PC-9 (cell line): Measurements from ENCODE around the gene HLA-B. TPM values are rescaled to one million over a fixed set of nuclear protein-coding genes. Genes with fewer than 3 reads are reported as not detected.
"Not testable (repeated sequence)": the region's sequence is repeated elsewhere in the genome, so short reads cannot be mapped to it uniquely, and the experiment has no call there.

Source experiments
- BruUV-seq: library from RNA; stranded (reverse); fragments of 400-500 nt; replicated peaks from 2 replicates; lab custom pipeline; 2021; lab: Mats Ljungman, UMichigan
- CTCF ChIA-PET: fragments of 300-600 bp; sonication (Branson Sonifier 250); formaldehyde crosslinking; loops from one replicate; lab custom pipeline; 2022; ENCODE audit warnings: antibody characterized with exemption; lab: Charles Lee
- POLR2A ChIA-PET: fragments of 300-600 bp; sonication (Branson Sonifier 250); formaldehyde crosslinking; loops from one replicate; lab custom pipeline; 2022; ENCODE audit warnings: antibody characterized with exemption; ENCODE audit not compliant: unreplicated experiment; lab: Charles Lee
- DNase-seq, 2 experiments: peaks; one replicate each; pipeline versions ENCODE4 v3.0.0 to v3.0.0-alpha.2; 2015 to 2022; ENCODE audit warnings: mixed read lengths in 1 of 2
- H2AFZ ChIP-seq: fragments of 200-600 bp; sonication (generic); 2 replicates; pipeline ENCODE4 v1.8.1; 2017; ENCODE audit warnings: antibody characterized with exemption
- H3F3A ChIP-seq: fragments of 200-600 bp; sonication (generic); 2 replicates; pipeline ENCODE4 v1.8.1; 2017; ENCODE audit warnings: antibody characterized with exemption, mild to moderate bottlenecking, low read depth; ENCODE audit not compliant: insufficient read depth
- H3K27ac ChIP-seq: fragments of 200-600 bp; sonication (generic); 2 replicates; pipeline ENCODE4 v1.6.1; 2016; ENCODE audit warnings: mixed run types
- H3K27me3 ChIP-seq: fragments of 200-600 bp; sonication (generic); 2 replicates; pipeline ENCODE4 v1.6.1; 2016; ENCODE audit warnings: low read depth, mixed run types; ENCODE audit not compliant: insufficient read depth
- H3K36me3 ChIP-seq: fragments of 200-600 bp; sonication (generic); 2 replicates; pipeline ENCODE4 v1.6.1; 2016; ENCODE audit warnings: low read depth, mixed run types
- H3K4me1 ChIP-seq: fragments of 200-600 bp; sonication (generic); replicated peaks from 2 replicates; pipeline ENCODE4 v1.6.1; 2016; ENCODE audit warnings: mixed run types; ENCODE audit not compliant: insufficient read depth
- H3K4me2 ChIP-seq: fragments of 200-600 bp; sonication (generic); 2 replicates; pipeline ENCODE4 v1.6.1; 2017; ENCODE audit warnings: mixed run types
- H3K4me3 ChIP-seq: fragments of 200-600 bp; sonication (generic); 2 replicates; pipeline ENCODE4 v1.6.1; 2016; ENCODE audit warnings: mixed run types
- H3K79me2 ChIP-seq: fragments of 200-600 bp; sonication (generic); 2 replicates; pipeline ENCODE4 v1.6.1; 2017; ENCODE audit warnings: low read depth, mixed run types
- H3K9me2 ChIP-seq: fragments of 200-600 bp; sonication (generic); 2 replicates; pipeline ENCODE4 v1.8.1; 2017; ENCODE audit warnings: mild to moderate bottlenecking; ENCODE audit not compliant: insufficient read depth
- H3K9me3 ChIP-seq: fragments of 200-600 bp; sonication (generic); 2 replicates; pipeline ENCODE4 v1.8.1; 2016; ENCODE audit warnings: low read depth; ENCODE audit not compliant: insufficient read depth
- H4K20me1 ChIP-seq: fragments of 200-600 bp; sonication (generic); 2 replicates; pipeline ENCODE4 v1.8.1; 2017; ENCODE audit not compliant: insufficient read depth
- CTCF ChIP-seq: fragments of 200-600 bp; sonication (generic); conservative IDR thresholded peaks from 2 replicates; pipeline ENCODE4 v1.6.1; 2017; ENCODE audit warnings: mixed run types, antibody characterized with exemption, mild to moderate bottlenecking, moderate library complexity
- EZH2 ChIP-seq: fragments of 200-600 bp; sonication (generic); IDR thresholded peaks from 2 replicates; pipeline ENCODE4 v1.8.0; 2017; ENCODE audit warnings: antibody characterized with exemption, low read depth
- intact Hi-C: fragments of 100-400 bp; cut with micrococcal nuclease; formaldehyde crosslinking; loops from one replicate; pipeline ENCODE4 v1.10.0; 2022; ENCODE audit not compliant: unreplicated experiment
- total RNA-seq: library from RNA; stranded (reverse); gene quantifications from 2 replicates; pipeline ENCODE4 v1.2.3, GENCODE V29; 2021

HLA-B gene
- total RNA-seq, 1 experiment from 2014 or later = 137 TPM

- CTCF ChIA-PET = interaction anchor here (0.6 kb wide), 1 partner anchor 120 kb away, joined by 4 read pairs; no protein-coding TSS in a partner anchor
- H2AFZ ChIP-seq = no peak overlapping the region
- H3K4me2 ChIP-seq = no peak overlapping the region
- peaks cover 2% of the 10 kb centered on the region; the same call in 1 of the 2 replicates for H3K4me1 ChIP-seq
- no peaks in the 10 kb centered on the region for H3K27me3 ChIP-seq
- TF ChIP-seq EZH2 (no peak), CTCF (no peak)
- POLR2A ChIA-PET = no interaction called here
- intact Hi-C loops = no loop called here
- no peaks in the 10 kb centered on the region for H3K79me2 ChIP-seq
- no peaks in the 10 kb centered on the region for H3K9me3 ChIP-seq
- BruUV-seq = no TSS peak
- no peak overlapping the region for H3K4me3 ChIP-seq
- H3K36me3 ChIP-seq = no peaks in the 10 kb centered on the region
- no peaks in the 10 kb centered on the region for H4K20me1 ChIP-seq
- no peaks in the 10 kb centered on the region for H3K9me2 ChIP-seq
- H3F3A ChIP-seq = no peaks in the 10 kb centered on the region
- DNase-seq = no peak
- no peak overlapping the region for H3K27ac ChIP-seq
These were observed 37.0 kb upstream of the HLA-B start for GRCh38 chr6:31393932-31394331.

GRCh38 chr6:31389802-31390132, 32.8 kb upstream of the HLA-B start:
- BruUV-seq, POLR2A ChIA-PET, H3K79me2 ChIP-seq, H3K4me1 ChIP-seq, DNase-seq, H3K36me3 ChIP-seq, H4K20me1 ChIP-seq, H3K9me3 ChIP-seq, H3K4me2 ChIP-seq, H3K4me3 ChIP-seq, H3K9me2 ChIP-seq, H3K27ac ChIP-seq, H3F3A ChIP-seq, H3K27me3 ChIP-seq, H2AFZ ChIP-seq: not testable (repeated sequence)
- intact Hi-C loops = loop anchor here (10.0 kb wide), 1 partner anchor 935 kb away; no protein-coding TSS in a partner anchor
- CTCF ChIA-PET = interaction anchor here (0.6 kb wide), 1 partner anchor 438 kb away, joined by 4 read pairs; the partner anchor contains the start of gene HSPA1B

GRCh38 chr6:31388916-31389801, 32.2 kb upstream of the HLA-B start:
- POLR2A ChIA-PET, H3K4me1 ChIP-seq, H3K9me2 ChIP-seq, BruUV-seq, H4K20me1 ChIP-seq, CTCF ChIA-PET, H3K27me3 ChIP-seq, H3K36me3 ChIP-seq, H3K79me2 ChIP-seq, DNase-seq, H3K4me2 ChIP-seq, H3K27ac ChIP-seq, H3K9me3 ChIP-seq, H2AFZ ChIP-seq, H3K4me3 ChIP-seq, H3F3A ChIP-seq: not testable (repeated sequence)
- peak; percentile 50 for TF ChIP-seq CTCF
- intact Hi-C loops = loop anchor here (1.0 to 10.0 kb wide), 2 partner anchors 96 to 934 kb away; no protein-coding TSS in a partner anchor
